ENCODE data around the gene LRRC70. TPM values are rescaled to one million over a fixed set of nuclear protein-coding genes. Genes with fewer than 3 reads are reported as not detected.

LRRC70 gene
- total and polyA plus RNA-seq, 2 donors from 2014 or later = 3.6 to 4.9 TPM

DNA sequence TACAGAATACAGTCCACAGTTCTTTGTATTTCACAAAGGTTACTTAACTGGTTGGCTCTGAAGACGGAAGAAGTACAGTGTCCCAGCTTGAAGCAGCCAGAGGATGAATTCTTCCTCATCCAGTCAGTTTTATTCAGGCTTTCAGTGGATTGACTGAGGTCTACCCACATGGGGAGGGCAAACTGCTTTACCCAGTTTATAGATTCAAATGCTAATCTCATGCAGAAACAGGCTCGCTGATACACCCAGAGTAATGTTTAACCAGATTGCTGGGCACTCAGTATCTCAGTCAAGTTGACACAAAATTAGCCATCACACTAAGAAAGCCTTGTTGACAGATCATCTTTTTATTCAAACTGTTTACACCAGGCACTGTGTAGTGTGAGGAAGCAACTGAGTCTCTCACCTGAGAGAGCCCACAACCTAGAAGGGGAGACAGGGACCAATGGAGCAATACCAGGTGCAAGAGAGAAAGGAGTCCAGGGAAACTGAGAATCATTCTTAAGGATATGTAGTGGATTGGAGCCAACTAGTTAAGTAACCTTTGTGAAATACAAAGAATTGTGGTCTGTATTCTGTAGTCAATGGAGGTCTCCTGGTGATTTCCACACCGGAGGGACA lies 15.9 kb downstream of the LRRC70 start:
- intact Hi-C loops (cut with DNase I) = no loop called here
- FAIRE-seq (no peak), DNase-seq (no peak)
- Histone ChIP-seq H3K27me3 (ENCODE audit: control insufficient read depth, insufficient read depth, low read length) (no peaks in the 10 kb centered on the region), H3K9ac (ENCODE audit: low read length in 3 of 3) (no peak overlapping the region), H3K36me3 (ENCODE audit: control insufficient read depth in 2 of 3, insufficient read depth in 3 of 3, low read length in 3 of 3) (peaks cover 0 to 2% (median 0%) of the 10 kb centered on the region in 3 donors), H3K4me1 (ENCODE audit: control insufficient read depth in 2 of 3, insufficient read depth in 2 of 3, low read depth in 1 of 3, low read length in 3 of 3) (no peaks in the 10 kb centered on the region), H3K4me3 (ENCODE audit: low read length in 3 of 3) (no peak overlapping the region), H3K27ac (ENCODE audit: low read depth in 2 of 2, low read length in 2 of 2) (no peak overlapping the region), H3K9me3 (ENCODE audit: control insufficient read depth in 2 of 3, insufficient read depth in 1 of 3, low read length in 3 of 3) (no peaks in the 10 kb centered on the region)
- TF ChIP-seq, protein P1, sequence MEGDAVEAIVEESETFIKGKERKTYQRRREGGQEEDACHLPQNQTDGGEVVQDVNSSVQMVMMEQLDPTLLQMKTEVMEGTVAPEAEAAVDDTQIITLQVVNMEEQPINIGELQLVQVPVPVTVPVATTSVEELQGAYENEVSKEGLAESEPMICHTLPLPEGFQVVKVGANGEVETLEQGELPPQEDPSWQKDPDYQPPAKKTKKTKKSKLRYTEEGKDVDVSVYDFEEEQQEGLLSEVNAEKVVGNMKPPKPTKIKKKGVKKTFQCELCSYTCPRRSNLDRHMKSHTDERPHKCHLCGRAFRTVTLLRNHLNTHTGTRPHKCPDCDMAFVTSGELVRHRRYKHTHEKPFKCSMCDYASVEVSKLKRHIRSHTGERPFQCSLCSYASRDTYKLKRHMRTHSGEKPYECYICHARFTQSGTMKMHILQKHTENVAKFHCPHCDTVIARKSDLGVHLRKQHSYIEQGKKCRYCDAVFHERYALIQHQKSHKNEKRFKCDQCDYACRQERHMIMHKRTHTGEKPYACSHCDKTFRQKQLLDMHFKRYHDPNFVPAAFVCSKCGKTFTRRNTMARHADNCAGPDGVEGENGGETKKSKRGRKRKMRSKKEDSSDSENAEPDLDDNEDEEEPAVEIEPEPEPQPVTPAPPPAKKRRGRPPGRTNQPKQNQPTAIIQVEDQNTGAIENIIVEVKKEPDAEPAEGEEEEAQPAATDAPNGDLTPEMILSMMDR (IDR thresholded peaks at IDR 0.05; ENCODE audit: borderline replicate concordance, extremely low read depth, insufficient read depth) = no peak

DNA sequence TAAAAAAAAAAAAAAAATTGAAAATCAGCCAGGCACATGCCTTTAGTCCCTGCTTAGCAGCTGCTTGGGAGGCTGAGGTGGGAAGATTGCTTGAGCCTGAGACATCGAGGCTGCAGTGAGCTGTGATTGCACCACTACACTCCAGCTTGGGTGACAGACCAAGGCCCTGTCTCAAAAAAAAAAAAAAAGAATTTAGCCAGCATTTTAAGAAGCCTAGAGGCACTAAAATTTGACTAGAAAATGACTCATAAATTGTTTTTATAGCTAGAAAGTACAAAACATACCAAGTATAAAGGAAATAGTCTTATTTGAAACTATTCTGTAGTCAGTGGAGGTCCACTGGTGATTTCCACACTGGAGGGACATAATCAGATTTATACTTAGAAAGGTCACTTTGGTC lies 17.5 kb downstream of the LRRC70 start:
- intact Hi-C loops (cut with DNase I) = no loop called here
- Histone ChIP-seq H3K9me3 (ENCODE audit: control insufficient read depth in 2 of 3, insufficient read depth in 1 of 3, low read length in 3 of 3) (no peaks in the 10 kb centered on the region), H3K4me3 (ENCODE audit: low read length in 3 of 3) (no peak overlapping the region), H3K36me3 (ENCODE audit: control insufficient read depth in 2 of 3, insufficient read depth in 3 of 3, low read length in 3 of 3) (peaks cover 0 to 2% (median 0%) of the 10 kb centered on the region in 3 donors), H3K4me1 (ENCODE audit: control insufficient read depth in 2 of 3, insufficient read depth in 2 of 3, low read depth in 1 of 3, low read length in 3 of 3) (no peaks in the 10 kb centered on the region), H3K27me3 (ENCODE audit: control insufficient read depth, insufficient read depth, low read length) (no peaks in the 10 kb centered on the region), H3K9ac (ENCODE audit: low read length in 3 of 3) (no peak overlapping the region), H3K27ac (ENCODE audit: low read depth in 2 of 2, low read length in 2 of 2) (no peak overlapping the region)
- TF ChIP-seq, protein P1 (IDR thresholded peaks at IDR 0.05; ENCODE audit: borderline replicate concordance, extremely low read depth, insufficient read depth) = no peak
- no peak for FAIRE-seq
- no peak for DNase-seq

DNA sequence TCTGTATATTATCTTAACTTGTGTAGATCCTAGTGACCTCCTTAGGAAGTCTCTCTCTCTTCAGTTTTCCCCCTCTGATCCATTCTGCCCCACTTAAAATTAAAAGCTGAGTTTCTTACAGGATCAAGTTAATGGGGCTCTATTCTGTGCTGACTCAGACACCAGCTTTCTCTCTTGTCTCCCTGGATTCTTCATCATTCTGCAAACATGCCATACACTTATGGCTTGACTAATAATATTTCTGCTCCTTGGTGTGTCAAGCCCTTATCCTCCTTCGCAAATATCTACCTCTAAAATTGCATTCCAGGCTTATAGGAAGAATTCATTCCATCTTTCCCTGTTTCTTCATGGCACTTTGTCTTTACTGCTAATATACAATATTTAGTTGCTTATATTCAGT lies 18.1 kb downstream of the LRRC70 start:
- H3K4me1 ChIP-seq (ENCODE audit: control insufficient read depth in 2 of 3, insufficient read depth in 2 of 3, low read depth in 1 of 3, low read length in 3 of 3) = no peaks in the 10 kb centered on the region
- FAIRE-seq (no peak), DNase-seq (no peak)
- no peak overlapping the region for H3K4me3 ChIP-seq (ENCODE audit: low read length in 3 of 3)
- H3K9ac ChIP-seq (ENCODE audit: low read length in 3 of 3) = no peak overlapping the region
- H3K36me3 ChIP-seq (ENCODE audit: control insufficient read depth in 2 of 3, insufficient read depth in 3 of 3, low read length in 3 of 3) = peaks cover 0 to 2% (median 0%) of the 10 kb centered on the region in 3 donors
- H3K27ac ChIP-seq (ENCODE audit: low read depth in 2 of 2, low read length in 2 of 2) = no peak overlapping the region
- no peaks in the 10 kb centered on the region for H3K9me3 ChIP-seq (ENCODE audit: control insufficient read depth in 2 of 3, insufficient read depth in 1 of 3, low read length in 3 of 3)
- H3K27me3 ChIP-seq (ENCODE audit: control insufficient read depth, insufficient read depth, low read length) = no peaks in the 10 kb centered on the region
- TF ChIP-seq, protein P1 (IDR thresholded peaks at IDR 0.05; ENCODE audit: borderline replicate concordance, extremely low read depth, insufficient read depth) = no peak
- intact Hi-C loops (cut with DNase I) = no loop called here

DNA sequence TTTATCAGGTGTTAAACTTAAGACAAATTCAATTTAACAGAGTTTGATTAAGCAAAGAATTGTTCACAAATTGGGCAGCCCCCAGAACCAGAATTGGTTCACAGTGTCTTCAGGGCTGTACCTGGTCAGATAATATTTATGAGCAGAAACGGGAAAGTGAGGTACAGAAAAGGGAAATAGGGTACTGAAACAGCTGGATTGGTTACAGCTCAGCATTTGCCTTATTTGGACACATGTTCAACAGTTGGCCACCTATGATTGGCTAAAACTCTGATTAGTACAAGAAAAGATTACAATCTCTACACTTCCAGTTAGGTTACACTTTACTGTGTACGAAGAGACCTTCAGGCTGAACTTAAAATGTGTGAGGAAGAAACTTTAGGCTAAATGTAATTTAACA lies 18.7 kb downstream of the LRRC70 start:
- DNase-seq = no peak
- Histone ChIP-seq H3K4me1 (ENCODE audit: control insufficient read depth in 2 of 3, insufficient read depth in 2 of 3, low read depth in 1 of 3, low read length in 3 of 3) (no peaks in the 10 kb centered on the region), H3K36me3 (ENCODE audit: control insufficient read depth in 2 of 3, insufficient read depth in 3 of 3, low read length in 3 of 3) (peaks cover 0 to 2% (median 0%) of the 10 kb centered on the region in 3 donors), H3K4me3 (ENCODE audit: low read length in 3 of 3) (no peak overlapping the region), H3K27ac (ENCODE audit: low read depth in 2 of 2, low read length in 2 of 2) (no peak overlapping the region), H3K27me3 (ENCODE audit: control insufficient read depth, insufficient read depth, low read length) (no peaks in the 10 kb centered on the region), H3K9me3 (ENCODE audit: control insufficient read depth in 2 of 3, insufficient read depth in 1 of 3, low read length in 3 of 3) (no peaks in the 10 kb centered on the region), H3K9ac (ENCODE audit: low read length in 3 of 3) (no peak overlapping the region)
- intact Hi-C loops (cut with DNase I) = no loop called here
- no peak for FAIRE-seq
- TF ChIP-seq, protein P1 (IDR thresholded peaks at IDR 0.05; ENCODE audit: borderline replicate concordance, extremely low read depth, insufficient read depth) = no peak
